A673 (cell line): ENCODE results near the gene ZNF398. TPM values are rescaled to one million over a fixed set of nuclear protein-coding genes. Genes with fewer than 3 reads are reported as not detected.

Source experiments
- BruUV-seq: library from RNA; stranded (reverse); fragments of 400-500 nt; replicated peaks from 2 replicates; lab custom pipeline; 2021; lab: Mats Ljungman, UMichigan
- CTCF ChIA-PET: fragments of 300-600 bp; sonication (Branson Sonifier 250); formaldehyde crosslinking; loops from one replicate; lab custom pipeline; 2022; ENCODE audit warnings: antibody characterized with exemption; lab: Charles Lee
- POLR2A ChIA-PET: fragments of 300-600 bp; sonication (Branson Sonifier 250); formaldehyde crosslinking; loops from one replicate; lab custom pipeline; 2022; ENCODE audit warnings: antibody characterized with exemption; ENCODE audit not compliant: low non-redundant PET; lab: Charles Lee
- DNase-seq: peaks from one replicate; pipeline ENCODE4 v3.0.0-alpha.2; 2015; ENCODE audit warnings: low spot score
- H3K27ac ChIP-seq: fragments of 200-600 bp; sonication (generic); 2 replicates; pipeline ENCODE4 v1.5.1; 2016; ENCODE audit warnings: mixed run types, low read depth, mild to moderate bottlenecking, mixed read lengths, antibody characterized with exemption, low read length; ENCODE audit not compliant: poor library complexity, severe bottlenecking
- H3K27me3 ChIP-seq: fragments of 200-600 bp; sonication (generic); replicated peaks from 2 replicates; pipeline ENCODE4 v1.6.1; 2017; ENCODE audit warnings: mixed run types, low read depth, mild to moderate bottlenecking, mixed read lengths, antibody characterized with exemption, low read length; ENCODE audit not compliant: insufficient read depth, poor library complexity
- H3K36me3 ChIP-seq: fragments of 200-600 bp; sonication (generic); 2 replicates; pipeline ENCODE4 v1.6.1; 2016; ENCODE audit warnings: mixed run types, mild to moderate bottlenecking, mixed read lengths, antibody characterized with exemption, low read length; ENCODE audit not compliant: insufficient read depth, poor library complexity, severe bottlenecking
- H3K4me1 ChIP-seq: fragments of 200-600 bp; sonication (generic); 2 replicates; pipeline ENCODE4 v1.6.1; 2017; ENCODE audit warnings: mixed run types, mild to moderate bottlenecking, mixed read lengths, antibody characterized with exemption, low read length; ENCODE audit not compliant: insufficient read depth, poor library complexity, severe bottlenecking
- H3K4me3 ChIP-seq: fragments of 200-600 bp; sonication (generic); 2 replicates; pipeline ENCODE4 v1.5.1; 2016; ENCODE audit warnings: low read depth, mixed run types, mild to moderate bottlenecking, mixed read lengths, low read length; ENCODE audit not compliant: poor library complexity, severe bottlenecking
- H3K9me3 ChIP-seq: fragments of 200-600 bp; sonication (generic); 2 replicates; pipeline ENCODE4 v1.6.1; 2016; ENCODE audit warnings: mixed run types, low read depth, mild to moderate bottlenecking, mixed read lengths, antibody characterized with exemption, low read length; ENCODE audit not compliant: poor library complexity, severe bottlenecking
- CTCF ChIP-seq: fragments of 300-800, 200-600 bp; sonication (generic); conservative IDR thresholded peaks from 2 replicates; pipeline ENCODE4 v1.5.1; 2017; ENCODE audit warnings: low read depth, mild to moderate bottlenecking, antibody characterized with exemption, low read length, moderate library complexity, mixed read lengths
- EZH2 ChIP-seq: fragments of 200-600 bp; sonication (generic); IDR thresholded peaks from 2 replicates; pipeline ENCODE4 v1.6.1; 2017; ENCODE audit warnings: borderline replicate concordance, low read depth, mild to moderate bottlenecking, mixed read lengths, antibody characterized with exemption, low read length; ENCODE audit not compliant: poor library complexity, severe bottlenecking
- intact Hi-C: fragments of 100-400 bp; cut with micrococcal nuclease; formaldehyde crosslinking; loops from one replicate; pipeline ENCODE4 v1.10.0; 2022; ENCODE audit not compliant: unreplicated experiment
- total RNA-seq: library from RNA; stranded (reverse); gene quantifications from 2 replicates; pipeline ENCODE4 v1.2.3, GENCODE V29; 2021

The ZNF398 gene
- total RNA-seq, 1 experiment from 2014 or later = 22.3 TPM

- BruUV-seq = no TSS peak
- ChIA-PET CTCF (no interaction called here), POLR2A (no interaction called here)
Measured at GRCh38 chr7:149166142-149166541, 18.9 kb downstream of the ZNF398 start.

GRCh38 chr7:149166630-149167352, 19.5 kb downstream of the ZNF398 start:
- Histone ChIP-seq H3K36me3 (peaks cover 57% of the 10 kb centered on the region), H3K9me3 (no peaks in the 10 kb centered on the region), H3K27me3 (no peaks in the 10 kb centered on the region), H3K4me3 (no peak overlapping the region), H3K27ac (no peak overlapping the region), H3K4me1 (no peaks in the 10 kb centered on the region)
- BruUV-seq = no TSS peak
- intact Hi-C loops = no loop called here
- CTCF ChIA-PET = no interaction called here
- DNase-seq = no peak
- no peak for TF ChIP-seq EZH2
- TF ChIP-seq CTCF = no peak
- POLR2A ChIA-PET = no interaction called here

More at GRCh38 chr7:149166142-149166541, 18.9 kb downstream of the ZNF398 start:
- Histone ChIP-seq H3K4me1 (no peaks in the 10 kb centered on the region), H3K27ac (no peak overlapping the region), H3K9me3 (no peaks in the 10 kb centered on the region), H3K4me3 (no peak overlapping the region), H3K36me3 (peaks cover 56% of the 10 kb centered on the region), H3K27me3 (no peaks in the 10 kb centered on the region)
- no peak for TF ChIP-seq CTCF
- no peak for TF ChIP-seq EZH2
- DNase-seq = no peak
- intact Hi-C loops = no loop called here

- Histone ChIP-seq H3K27me3 (no peaks in the 10 kb centered on the region), H3K36me3 (peaks cover 55% of the 10 kb centered on the region), H3K9me3 (no peaks in the 10 kb centered on the region), H3K4me3 (no peak overlapping the region), H3K4me1 (no peaks in the 10 kb centered on the region), H3K27ac (peak overlapping the region; percentile 26)
- BruUV-seq = no TSS peak
- DNase-seq = no peak
- ChIA-PET CTCF (no interaction called here), POLR2A (no interaction called here)
- intact Hi-C loops = no loop called here
- TF ChIP-seq CTCF (no peak), EZH2 (no peak)
Measured at GRCh38 chr7:149171892-149172533, 24.8 kb downstream of the ZNF398 start.
